HG02852 (cell line): Measurements from ENCODE around the gene NR2C2.
A peak's percentile ranks its signal among the peaks of the same experiment; 100 is the strongest.

Experiments used
- ATAC-seq: cut with Tn5 transposase; IDR thresholded peaks from one replicate; pipeline ENCODE4 v1.9.1; 2021; ENCODE audit warnings: mild to moderate bottlenecking, moderate library complexity; ENCODE audit not compliant: unreplicated experiment

Gene NR2C2

DNA sequence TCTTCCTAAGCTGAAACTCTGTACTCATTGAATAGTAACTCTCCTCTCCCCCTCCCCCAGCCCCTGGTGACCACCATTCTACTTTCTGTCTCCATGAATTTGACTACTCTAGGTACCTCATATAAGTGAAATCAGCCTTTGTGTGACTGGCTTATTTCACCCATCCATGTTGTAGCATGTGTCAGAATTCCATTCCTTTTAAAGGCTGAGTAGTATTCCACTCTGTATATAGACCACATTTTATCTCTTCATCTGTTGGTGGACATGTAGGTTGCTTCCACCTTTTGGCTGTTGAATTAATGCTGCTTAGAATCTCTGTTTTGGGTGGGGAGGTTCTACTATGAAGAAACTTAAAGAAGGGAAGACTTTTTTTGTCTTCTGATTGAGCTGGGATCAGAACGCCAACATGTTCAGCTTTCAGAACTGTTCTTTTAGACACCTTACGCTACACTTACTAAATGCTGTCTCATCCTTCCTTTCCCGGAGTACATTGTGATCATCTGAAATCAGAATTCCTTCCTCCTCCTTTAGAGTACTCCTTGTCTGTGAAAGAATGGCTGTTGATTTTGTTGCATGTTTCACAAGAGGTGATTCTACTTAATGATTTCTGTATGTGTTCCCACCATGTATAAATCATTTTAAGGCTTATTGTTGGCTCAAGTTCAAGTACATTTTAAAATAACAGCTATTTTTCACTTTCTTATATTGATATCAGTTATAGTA is 67.4 kb downstream of the NR2C2 start:
- ATAC-seq = no peak

DNA sequence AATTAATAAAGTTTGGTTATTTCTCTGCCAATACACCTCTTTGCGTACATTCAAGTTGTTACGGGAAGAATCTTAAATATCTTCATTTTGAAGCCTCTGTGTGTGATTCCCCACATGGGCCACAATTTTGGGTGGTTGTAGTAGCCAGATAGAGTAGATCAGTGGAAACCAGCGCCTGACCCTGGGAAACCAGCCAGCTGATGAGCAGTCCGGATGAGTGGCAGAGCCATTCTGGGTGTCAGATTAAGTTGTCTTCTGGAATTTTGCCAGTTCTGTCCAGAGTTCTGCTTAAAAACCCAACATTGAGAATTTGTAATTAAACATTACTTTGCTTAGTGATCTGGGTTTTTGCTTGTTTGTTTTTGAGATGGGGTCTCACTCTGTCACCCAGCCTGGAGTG is 68.1 kb downstream of the NR2C2 start:
- no peak for ATAC-seq

DNA sequence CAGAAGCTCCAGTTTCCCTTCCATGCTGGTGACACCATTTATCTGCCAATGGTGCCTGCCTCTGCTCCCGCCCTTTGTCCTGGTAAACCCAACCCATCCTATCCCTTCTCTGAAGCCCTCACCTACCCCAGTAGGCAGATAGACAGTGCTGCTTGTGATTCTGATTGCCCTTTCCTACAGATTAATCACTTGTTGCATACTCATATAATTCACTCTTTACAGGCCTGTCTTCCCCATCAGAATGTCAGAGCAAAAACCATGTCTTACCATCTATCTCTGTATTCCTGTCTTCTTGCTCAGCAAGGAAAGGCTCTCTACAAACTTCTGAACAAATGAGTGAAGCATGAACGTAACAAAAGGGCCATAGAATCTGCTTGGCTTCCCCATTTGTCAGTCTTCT is 69.8 kb downstream of the NR2C2 start:
- ATAC-seq = no peak

DNA sequence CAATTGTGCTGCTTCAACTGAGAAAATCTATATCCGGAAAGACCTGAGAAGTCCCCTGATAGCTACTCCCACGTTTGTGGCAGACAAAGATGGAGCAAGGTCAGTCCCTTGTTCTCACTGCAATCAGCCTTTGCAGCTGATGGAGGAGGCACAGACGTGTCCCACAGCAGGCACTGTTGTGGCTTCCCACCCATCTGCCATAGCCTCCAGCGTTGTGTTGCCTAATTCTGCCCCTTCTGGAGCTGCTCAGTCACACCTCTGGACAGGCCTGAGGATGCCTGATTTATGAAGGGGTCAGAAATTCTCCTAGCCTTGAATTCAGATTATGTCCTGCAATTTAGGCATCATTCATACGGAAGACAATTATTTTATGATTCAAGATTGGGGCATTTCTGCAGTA is 75.9 kb downstream of the NR2C2 start:
- no peak for ATAC-seq

DNA sequence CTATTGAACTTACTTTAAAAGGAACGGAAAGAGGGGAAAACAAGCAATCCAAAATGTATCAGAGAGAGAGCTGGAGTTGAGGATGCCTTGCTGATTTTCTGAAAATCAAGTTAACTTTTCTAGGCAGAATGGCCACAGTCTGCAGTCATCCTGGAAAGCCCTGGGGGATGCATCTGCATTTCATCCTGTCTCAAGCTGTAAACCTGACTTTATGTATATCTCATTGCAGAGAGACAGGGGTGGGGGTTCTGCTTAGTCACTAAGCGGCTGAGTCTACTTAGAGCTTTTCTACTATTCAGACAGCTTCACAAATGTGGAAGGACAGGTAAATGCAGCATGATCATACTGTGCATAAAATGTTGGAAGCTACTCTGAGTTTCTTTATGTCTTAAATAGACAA is 76.3 kb downstream of the NR2C2 start:
- no peak for ATAC-seq

DNA sequence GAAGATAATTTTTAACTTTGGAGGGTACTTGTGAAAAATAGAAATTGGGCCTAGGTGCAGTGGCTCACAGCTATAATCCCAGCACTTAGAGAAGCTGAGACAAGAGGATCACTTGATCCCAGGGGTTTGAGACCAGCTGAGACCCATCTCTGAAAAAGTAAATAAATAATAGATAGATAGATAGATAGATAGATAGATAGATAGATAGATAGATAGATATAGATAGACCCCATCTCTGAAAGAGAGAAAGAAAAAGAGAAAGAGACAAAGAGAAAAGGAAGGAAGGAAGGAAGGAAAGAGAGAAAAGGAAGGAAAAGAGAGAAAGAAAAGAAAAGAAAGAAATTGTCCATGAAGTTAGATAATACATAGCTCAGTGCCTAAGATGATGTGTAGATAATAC is 82.2 kb downstream of the NR2C2 start:
- ATAC-seq = no peak

DNA sequence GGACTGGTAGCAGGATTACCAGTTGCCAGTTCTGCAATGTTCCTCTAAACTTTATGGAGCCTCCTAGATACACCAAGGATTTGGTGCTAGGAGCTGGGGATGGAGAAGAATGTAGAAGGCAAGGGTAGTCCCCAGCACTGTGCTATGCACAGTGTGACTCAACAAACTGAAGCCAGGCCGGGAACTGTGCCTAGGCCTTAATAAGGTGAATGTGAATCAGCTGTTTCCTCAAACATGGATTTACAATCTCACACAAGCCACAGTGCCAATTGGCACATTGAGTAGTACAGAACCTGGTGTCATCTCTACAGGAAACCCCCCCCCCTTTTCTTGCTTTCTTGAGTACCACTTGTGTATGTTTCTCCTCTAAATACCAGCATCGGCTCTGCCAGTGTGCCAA is 85.3 kb downstream of the NR2C2 start:
- ATAC-seq = no peak

DNA sequence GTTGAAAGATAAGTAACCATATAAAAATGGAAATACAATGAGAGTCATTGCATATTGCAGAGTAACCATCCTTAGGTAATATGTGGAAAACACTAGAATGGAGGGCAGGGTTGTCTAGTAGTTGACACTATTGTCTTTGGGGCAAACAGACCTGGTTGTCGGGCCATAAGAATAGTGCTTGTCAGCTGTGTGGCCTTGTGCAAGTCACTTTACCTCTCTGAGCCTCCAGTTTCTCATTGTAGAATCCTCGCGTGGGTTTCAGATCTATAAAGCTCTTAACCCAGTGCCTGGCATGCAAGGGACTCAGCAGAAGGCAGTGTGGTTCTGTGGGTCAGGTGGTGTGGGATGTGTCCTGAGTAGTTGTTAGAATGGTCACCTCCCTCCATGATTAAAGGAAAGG is 85.7 kb downstream of the NR2C2 start:
- no peak for ATAC-seq

DNA sequence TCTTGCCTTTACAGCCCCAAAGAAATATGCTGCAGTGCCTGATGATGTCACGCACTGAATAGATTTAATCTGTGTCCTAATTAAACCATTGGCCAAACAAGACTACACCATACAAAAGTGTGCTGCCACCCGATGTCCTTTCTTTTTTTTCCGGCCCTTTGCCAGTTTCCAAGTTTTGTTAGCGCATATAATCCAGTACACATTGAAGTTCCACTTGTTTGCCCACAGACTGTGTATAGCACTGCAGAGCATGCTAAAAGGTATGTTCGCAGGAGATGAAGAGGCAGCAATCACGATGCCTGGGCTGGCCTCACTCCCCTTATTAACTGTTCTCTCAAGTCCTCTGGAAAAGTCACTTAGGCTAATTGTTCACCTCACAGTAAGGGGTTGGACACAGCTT is 90.9 kb downstream of the NR2C2 start:
- no peak for ATAC-seq

DNA sequence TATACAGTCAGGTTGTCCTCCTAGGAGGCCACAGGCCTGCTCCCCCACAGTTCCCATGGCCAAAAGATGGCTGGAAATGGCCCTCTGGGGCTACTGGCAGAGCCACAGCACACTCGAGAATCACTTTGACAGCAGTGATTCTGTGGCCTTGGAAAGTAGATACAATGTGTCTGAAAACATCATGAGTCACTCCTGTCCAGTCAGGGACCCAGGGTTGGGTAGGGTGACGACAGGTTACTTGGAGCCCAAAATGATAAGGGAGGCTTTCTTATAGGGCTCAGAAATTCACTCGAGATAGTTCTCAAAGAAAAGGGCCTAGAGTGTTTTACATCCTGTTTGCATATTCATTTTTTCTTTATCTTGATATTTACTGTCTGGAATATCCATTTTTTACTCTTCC is 93.5 kb downstream of the NR2C2 start:
- ATAC-seq = no peak

DNA sequence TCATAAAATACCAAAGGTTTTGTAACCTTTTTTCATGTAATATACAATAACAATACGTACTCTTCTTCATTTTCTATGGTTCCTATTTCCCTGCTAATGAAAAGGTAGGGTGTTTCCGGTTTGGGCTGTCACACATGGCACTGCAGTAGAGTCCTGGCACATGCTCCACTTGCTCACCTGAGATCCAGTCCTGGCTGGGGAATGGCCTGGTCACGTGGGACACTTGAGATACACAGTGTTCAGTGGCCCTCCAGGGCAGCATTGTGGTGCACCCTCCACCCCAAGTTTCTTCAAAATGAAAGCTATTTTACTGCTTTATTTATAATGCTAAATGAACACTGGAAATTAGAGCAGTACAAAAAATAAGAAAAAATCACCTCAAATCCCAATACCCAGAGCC is 94.6 kb downstream of the NR2C2 start:
- no peak for ATAC-seq

DNA sequence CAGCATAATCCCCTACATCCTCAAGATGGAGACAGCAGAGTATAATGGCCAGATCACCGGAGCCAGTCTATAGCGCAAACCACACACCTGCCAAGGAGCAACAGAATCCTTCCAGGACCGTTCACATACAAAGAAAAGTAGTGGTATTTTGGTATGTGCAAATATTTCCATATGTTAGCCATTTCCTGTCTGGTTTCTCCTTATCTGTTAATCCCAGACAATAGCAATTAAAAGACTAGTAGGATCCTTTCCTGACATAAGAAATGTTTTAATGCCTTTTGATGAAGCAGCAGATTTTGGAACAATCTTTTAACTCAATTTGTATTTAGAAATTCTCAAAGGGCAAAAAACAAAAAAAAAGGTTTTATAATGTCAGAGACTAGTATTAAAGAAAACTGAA is 95.6 kb downstream of the NR2C2 start:
- no peak for ATAC-seq

DNA sequence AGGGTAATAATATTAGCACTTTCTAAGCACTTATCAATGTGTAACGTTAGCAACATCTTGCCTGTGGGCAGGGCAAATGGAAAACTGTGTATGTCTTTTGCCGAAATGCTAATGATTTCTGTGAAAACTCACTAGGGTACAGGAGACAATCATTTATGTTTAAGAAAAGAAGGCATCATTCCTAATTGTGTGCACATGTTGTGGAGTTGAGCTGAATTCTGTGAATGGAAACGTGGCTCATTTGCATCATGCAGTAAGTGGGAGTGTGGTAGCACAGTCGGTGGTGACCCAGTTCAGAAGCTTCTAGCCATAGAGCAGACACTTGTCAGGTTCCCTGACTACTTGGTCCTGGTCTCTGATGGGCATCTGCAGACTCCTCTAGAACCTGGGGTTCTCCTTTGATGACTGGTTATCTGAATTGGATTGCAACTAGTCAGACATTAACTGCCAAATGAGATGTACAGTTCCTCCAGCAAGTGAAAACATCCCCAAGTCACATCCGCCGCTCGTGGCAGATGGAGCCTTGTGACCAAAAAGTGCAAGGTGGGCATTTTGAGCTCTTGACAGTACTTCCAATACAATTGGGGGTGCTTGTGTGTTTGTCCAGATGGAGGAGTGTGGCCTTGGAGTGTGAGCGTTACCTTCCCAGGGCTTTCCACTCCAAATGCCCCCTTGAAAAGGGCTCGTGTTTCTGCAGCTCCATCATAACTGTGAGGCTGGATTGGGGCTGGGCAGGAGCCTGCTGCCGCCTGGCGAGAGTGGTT is 96.2 kb downstream of the NR2C2 start:
- ATAC-seq = no peak

DNA sequence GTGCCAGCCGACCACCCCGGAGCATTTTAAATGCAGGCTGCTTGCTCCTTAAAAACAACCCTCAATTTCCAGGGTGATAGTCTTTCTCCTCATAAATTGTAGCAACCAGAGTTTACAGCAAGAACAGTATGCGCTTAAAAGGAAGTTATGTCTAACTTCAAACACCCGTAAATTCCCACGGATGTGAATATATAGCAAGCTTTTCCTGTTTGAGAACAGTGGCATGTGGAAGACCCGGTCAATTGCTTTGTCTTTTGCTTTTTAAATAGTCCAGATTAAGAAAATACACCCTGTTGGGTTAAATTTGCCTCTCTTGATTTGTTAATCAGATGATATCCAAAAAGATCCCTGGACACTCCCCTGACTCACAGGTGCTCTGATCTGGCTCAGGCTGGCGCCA is 96.9 kb downstream of the NR2C2 start:
- no peak for ATAC-seq

DNA sequence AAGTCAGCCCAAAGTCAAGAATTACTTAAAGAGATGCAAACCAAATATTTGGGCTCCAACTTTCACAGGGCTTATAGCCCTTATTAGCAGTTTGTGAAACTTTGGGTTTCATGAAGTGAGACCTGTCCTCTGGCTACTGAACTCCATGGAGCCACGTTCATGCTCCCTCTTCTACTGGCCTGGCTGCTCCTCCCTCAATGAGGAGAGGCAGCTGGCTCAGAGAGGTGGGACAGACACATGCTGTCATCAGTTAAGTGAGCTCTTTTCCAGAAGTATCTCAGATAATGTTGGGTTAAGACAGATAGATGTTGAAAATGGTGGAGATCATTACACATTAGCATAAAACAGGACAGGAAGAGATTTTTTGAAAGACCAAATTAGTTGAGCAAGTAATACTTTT is 98.3 kb downstream of the NR2C2 start:
- ATAC-seq = no peak

DNA sequence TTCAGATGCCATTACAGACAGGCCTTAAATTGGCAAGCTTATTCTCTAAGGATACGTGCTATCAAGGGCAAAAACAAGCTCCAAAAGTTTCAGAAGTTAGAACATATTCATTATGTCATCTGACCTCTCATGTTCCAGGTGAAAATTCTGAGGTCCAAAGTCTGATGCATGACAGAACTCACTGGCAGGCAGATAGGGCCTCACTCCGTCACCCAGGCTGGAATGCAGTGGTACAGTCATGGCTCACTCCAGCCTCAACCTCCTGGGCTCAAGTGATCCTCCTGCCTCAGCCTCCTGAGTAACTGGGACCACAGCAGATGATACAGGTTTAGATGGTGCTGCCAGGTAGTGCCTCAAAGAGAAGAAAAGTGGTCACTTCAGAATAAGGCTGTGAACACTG is 102.2 kb downstream of the NR2C2 start:
- ATAC-seq = no peak

DNA sequence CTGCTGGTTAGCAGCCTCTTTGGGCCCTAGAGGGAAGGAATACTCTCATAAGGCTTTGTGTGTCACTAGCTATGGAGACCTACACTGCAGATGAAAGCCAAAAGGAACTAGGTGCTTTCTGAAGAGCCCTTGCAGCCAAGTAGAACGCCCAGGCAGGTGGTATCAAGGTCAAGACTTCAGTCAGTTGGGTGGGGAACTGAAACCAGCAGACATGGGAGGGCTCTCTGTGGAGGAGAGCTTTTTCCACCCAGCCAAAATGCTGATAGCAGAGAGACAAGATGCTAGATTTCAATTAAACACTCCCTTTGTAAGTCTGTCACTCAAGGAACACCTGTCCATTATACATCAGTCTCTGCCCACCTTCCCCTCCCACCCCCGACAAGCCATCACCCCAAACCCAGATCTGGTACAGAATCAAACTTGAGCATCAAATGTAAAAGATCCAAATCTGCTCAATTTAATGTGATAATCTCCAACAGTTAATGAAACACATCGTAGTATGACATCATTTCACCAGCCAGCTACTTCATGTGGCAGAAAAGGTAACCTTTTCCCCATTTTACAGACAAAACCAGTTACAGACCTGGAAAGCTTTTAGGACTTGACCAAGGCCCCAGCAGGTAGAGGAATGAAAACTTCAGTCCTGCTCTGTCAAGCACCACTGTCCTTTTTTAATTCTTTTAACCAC is 103.2 kb downstream of the NR2C2 start:
- peak; percentile 87 for ATAC-seq

DNA sequence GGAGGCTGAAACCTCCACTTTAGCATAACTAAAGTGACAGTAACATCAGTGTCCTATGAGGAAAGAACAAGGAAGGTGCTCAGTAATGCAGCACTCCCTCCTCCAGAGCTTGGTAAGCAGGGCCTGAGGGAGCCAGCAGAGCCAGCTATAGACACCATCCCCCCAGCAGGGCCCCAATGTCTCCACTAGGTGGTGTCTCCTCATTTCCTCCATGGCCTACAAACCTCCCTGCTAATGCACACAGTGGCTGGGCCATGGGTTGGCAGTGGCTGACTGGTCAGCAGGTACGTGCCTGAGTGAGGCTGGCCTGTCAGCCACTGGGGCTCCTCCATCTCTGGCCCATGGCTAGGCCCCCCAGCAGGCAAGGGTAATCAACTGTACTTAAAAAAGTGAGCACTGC is 104.1 kb downstream of the NR2C2 start:
- peak; percentile 48 for ATAC-seq

DNA sequence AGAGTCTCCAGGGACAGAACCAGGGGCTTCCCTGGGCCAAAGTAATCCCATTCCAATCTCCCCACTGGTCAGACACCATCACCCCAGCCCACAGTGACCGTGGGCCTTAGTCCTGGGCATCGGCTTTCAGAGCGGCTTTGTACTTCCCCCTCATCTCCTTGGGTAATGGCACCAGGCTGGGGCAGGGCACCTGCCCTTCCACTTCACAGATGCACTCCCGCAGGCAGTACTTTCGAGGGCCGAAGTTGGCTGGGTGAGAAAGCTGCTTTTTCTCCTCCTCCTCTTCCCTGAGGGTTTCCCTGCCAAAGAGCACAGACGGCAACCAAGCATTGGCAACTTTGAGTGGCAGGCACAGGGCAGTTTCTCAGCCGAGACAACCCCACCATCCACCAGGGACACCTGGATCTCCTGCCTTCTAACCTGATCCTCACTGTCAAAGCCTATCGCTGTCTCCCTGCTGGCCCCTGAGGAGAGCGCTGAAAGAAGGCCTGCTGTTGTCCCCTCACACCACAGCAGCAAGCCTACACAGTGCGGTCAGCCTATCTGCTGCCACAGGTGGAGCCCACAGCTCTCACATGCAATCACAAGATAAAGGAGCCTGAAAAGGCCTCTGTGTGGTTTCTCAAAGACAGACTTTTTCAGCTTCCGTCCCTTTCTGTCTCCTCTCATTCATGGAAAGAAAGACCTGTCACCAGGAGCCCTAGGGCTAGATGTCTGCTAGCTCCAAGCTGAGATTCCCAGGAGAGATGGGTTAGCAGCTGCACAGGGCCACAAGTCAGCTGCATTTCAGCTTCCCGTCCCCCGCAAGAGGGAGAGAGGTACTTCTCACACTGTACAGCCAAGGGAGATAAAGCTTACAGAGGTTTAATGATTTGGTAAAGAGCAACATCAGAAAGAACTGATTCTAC is 105.2 kb downstream of the NR2C2 start:
- ATAC-seq = no peak

DNA sequence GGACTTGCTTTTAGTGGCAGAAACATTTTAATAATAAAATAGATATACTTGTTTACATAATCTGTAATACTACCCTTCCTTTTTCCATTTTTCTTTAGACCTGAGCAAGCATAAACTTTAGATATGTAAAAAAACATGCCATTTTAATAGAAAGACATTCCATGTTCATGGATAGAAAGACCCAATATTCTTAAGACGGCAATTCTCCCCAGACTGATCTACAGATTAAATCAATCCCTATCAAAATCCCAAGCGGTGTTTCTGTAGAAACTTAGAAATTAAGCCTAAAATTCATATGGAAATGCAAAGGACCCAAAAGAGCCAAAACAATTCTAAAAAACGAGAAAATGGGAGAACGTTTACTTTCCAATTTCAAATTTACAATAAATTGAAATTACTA is 106.2 kb downstream of the NR2C2 start:
- no peak for ATAC-seq

DNA sequence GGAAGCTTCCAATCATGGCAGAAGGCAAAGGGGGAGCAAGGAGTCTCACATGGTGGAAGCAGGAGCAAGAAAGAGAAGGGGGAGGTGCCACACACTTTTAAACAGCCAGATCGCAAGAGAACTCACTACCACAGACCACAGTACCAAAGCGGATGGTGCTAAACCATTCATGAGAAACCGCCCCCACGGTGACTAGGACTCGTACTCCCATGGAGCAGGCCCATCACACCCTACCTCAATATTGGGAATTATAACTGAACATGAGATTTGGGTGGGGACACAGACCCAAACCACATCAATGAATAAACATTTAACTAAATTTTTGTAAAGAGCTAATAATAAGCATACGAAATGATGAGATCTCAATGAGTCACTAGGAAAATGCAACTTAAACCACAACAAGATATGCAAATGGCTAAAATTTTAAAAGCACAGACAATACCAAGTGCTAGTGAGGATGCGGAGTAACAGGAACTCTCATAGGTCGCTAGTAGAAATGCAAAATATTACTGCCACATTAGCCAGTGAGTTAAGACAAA is 107.7 kb downstream of the NR2C2 start:
- ATAC-seq = peak; percentile 43
